T-cell (primary cell): ENCODE results near the gene DCDC2. TPM values are rescaled to one million over a fixed set of nuclear protein-coding genes. Genes with fewer than 3 reads are reported as not detected.
"Not testable (repeated sequence)": the region's sequence is repeated elsewhere in the genome, so short reads cannot be mapped to it uniquely, and the experiment has no call there.

Source experiments
- ATAC-seq, 4 experiments: fragments of 200-7000 bp in 3 of 4; fragments of 150-1000 bp in 1 of 4; cut with Tn5 transposase; replicated peaks in 1 of 4; 1 replicate in 3 of 4; 2 replicates in 1 of 4; pipeline ENCODE4 v1.10.0; 2021; ENCODE audit warnings: moderate library complexity in 3 of 4, mild to moderate bottlenecking in 2 of 4, moderate number of reproducible peaks in 1 of 4
- CTCF ChIA-PET, 2 donors: fragments of 300-600 bp; sonication (Branson Sonifier 250); formaldehyde crosslinking; loops; one replicate each; lab custom pipeline; 2022; ENCODE audit warnings: antibody characterized with exemption in 2 of 2; lab: Charles Lee
- POLR2A ChIA-PET, 2 donors: fragments of 300-600 bp; sonication (Branson Sonifier 250); formaldehyde crosslinking; loops; one replicate each; lab custom pipeline; 2022; ENCODE audit warnings: antibody characterized with exemption in 2 of 2; lab: Charles Lee
- DNase-seq, 35 experiments: peaks; one replicate each; pipeline versions ENCODE4 v3.0.0 to v3.0.0-alpha.2; 2013 to 2023
- H3K27ac ChIP-seq: one replicate; pipeline ENCODE4 v1.5.1; 2013; ENCODE audit warnings: low read length
- H3K27me3 ChIP-seq, 2 experiments: replicated peaks in 1 of 2; 1 replicate in 1 of 2; 2 replicates in 1 of 2; pipeline versions ENCODE4 v1.6.1 to v1.7.0; 2013; ENCODE audit warnings: low read length in 1 of 2, mixed read lengths in 1 of 2; ENCODE audit not compliant: control insufficient read depth in 2 of 2, insufficient read depth in 2 of 2; ENCODE audit errors: extremely low read depth in 1 of 2
- H3K36me3 ChIP-seq, 2 donors: 1 replicate in 1 of 2; 2 replicates in 1 of 2; pipeline versions ENCODE4 v1.6.1 to v1.7.0; 2013; ENCODE audit warnings: low read length in 1 of 2; ENCODE audit not compliant: control insufficient read depth in 2 of 2, insufficient read depth in 1 of 2; ENCODE audit errors: extremely low read depth in 1 of 2
- H3K4me1 ChIP-seq, 2 experiments: 1 replicate in 1 of 2; 2 replicates in 1 of 2; pipeline versions ENCODE4 v1.6.1 to v1.7.0; 2013; ENCODE audit warnings: low read length in 2 of 2, mixed read lengths in 1 of 2; ENCODE audit not compliant: insufficient read depth in 2 of 2, control insufficient read depth in 1 of 2; ENCODE audit errors: extremely low read depth in 1 of 2
- H3K4me3 ChIP-seq, 2 donors: 1 replicate in 1 of 2; 2 replicates in 1 of 2; pipeline versions ENCODE4 v1.5.1 to v1.7.0; 2013; ENCODE audit warnings: mild to moderate bottlenecking in 2 of 2, low read length in 1 of 2, moderate library complexity in 1 of 2; ENCODE audit not compliant: control insufficient read depth in 1 of 2; ENCODE audit errors: extremely low read depth in 1 of 2
- H3K9me3 ChIP-seq: 2 replicates; pipeline ENCODE4 v1.7.0; 2013
- H3K27ac Mint-ChIP-seq, 2 donors: one replicate each; pipeline ENCODE4 v1.8.0; 2020 to 2021; ENCODE audit warnings: mild to moderate bottlenecking in 2 of 2, mixed read lengths in 2 of 2
- H3K27me3 Mint-ChIP-seq, 2 donors: one replicate each; pipeline ENCODE4 v1.8.0; 2021 to 2022; ENCODE audit warnings: mixed read lengths in 2 of 2
- H3K36me3 Mint-ChIP-seq: one replicate; pipeline ENCODE4 v1.8.0; 2021; ENCODE audit warnings: mixed read lengths
- H3K4me1 Mint-ChIP-seq, 3 donors: one replicate each; pipeline ENCODE4 v1.8.0; 2020 to 2022; ENCODE audit warnings: mixed read lengths in 3 of 3, mild to moderate bottlenecking in 1 of 3
- H3K4me3 Mint-ChIP-seq, 3 donors: one replicate each; pipeline ENCODE4 v1.8.0; 2020 to 2022; ENCODE audit warnings: mild to moderate bottlenecking in 3 of 3, mixed read lengths in 3 of 3, moderate library complexity in 3 of 3
- H3K9me3 Mint-ChIP-seq, 3 donors: one replicate each; pipeline ENCODE4 v1.8.0; 2020 to 2022; ENCODE audit warnings: mixed read lengths in 3 of 3
- WGBS: methylation state at CpG from one replicate; pipeline ENCODE4 v1.1.5; 2013; ENCODE audit warnings: missing lambda C conversion rate; ENCODE audit not compliant: insufficient coverage; 5-methylcytosine and 5-hydroxymethylcytosine counted together
- total RNA-seq, 35 experiments: library from RNA in 6 of 35; stranded (reverse) in 6 of 35; fragments of 120-200 nt in 1 of 35; gene quantifications; one replicate each; pipeline versions ENCODE4 v1.2.1 to v1.2.4 and lab custom pipeline; 2013 to 2026

DCDC2 gene
- total RNA-seq, 5 donors from 2014 or later (not counting 1 experiment from before 2014, with no cell fraction given), result 0.09 to 0.58 (median 0.13) TPM; not detected in 1

DNA sequence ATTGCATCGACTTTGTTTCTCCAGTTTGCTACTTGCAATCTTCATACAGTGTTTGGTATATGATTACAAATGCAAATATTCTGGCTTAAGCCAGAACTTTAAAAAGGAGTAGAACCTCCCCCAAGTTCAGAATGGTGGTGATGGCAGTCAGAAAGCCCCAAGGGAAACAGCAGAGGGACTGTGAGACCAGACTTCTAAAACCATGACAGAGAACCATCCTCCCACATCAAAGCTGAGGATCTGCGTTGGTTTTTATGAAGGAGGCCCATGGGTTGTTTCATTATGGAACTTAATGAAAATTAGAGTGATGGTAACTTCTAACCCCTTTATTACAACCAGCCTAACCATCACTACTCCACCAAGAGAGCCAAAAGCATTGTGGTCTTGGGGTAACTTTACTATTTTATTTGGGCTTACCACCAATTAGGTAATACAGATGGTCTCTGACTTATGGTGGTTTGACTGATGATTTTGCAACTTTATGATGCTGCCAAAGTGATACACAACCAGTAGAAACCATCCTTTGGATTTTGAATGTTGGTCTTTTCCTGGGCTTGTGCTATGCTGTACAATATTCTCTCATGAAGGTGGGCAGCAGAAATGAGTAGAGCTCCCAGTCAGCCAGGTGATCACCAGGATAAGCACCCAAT, 34.0 kb upstream of the DCDC2 start:
- DNase-seq (no peak), ATAC-seq (no peak)
- H3K27ac Mint-ChIP-seq, result no peak overlapping the region
- H3K9me3 Mint-ChIP-seq, result peaks cover 0 to 2% (median 0%) of the 10 kb centered on the region in 3 donors
- no peaks in the 10 kb centered on the region for H3K9me3 ChIP-seq
- ChIA-PET POLR2A (no interaction called here), CTCF (no interaction called here)
- H3K36me3 Mint-ChIP-seq, result no peaks in the 10 kb centered on the region
- no peak overlapping the region for H3K4me3 Mint-ChIP-seq
- no peak overlapping the region for H3K4me3 ChIP-seq
- H3K4me1 Mint-ChIP-seq, result no peaks in the 10 kb centered on the region
- peaks cover 8 to 16% of the 10 kb centered on the region in 2 donors for H3K27me3 Mint-ChIP-seq
- H3K36me3 ChIP-seq, result no peaks in the 10 kb centered on the region
- WGBS, result no CpG with 5 or more reads among the region's 2 CpGs
- no peaks in the 10 kb centered on the region for H3K4me1 ChIP-seq
- no peak overlapping the region for H3K27ac ChIP-seq
- peaks cover 0 to 6% of the 10 kb centered on the region in 2 experiments for H3K27me3 ChIP-seq

DNA sequence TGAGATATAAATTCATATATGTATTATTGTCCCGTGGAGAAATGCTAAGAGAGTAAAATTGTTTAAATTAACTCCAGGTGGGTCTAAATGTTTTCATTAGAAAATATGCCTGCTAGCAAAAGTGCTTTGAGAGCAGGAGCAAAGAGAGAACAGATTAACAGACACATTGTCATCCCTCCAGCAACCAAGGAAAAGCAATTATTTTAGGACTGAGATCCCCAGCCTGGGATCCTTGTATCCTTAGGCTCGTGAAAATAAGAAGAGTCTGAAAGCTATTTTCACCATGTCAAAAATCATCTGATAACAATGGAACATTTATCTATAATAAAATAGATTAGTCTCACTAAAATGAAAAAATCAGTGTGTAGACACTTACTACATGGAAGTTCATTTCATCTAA, 33.3 kb upstream of the DCDC2 start:
- DNase-seq (no peak), ATAC-seq (no peak)
- H3K9me3 ChIP-seq, result no peaks in the 10 kb centered on the region
- H3K4me1 ChIP-seq, result no peaks in the 10 kb centered on the region
- no peak overlapping the region for H3K27ac ChIP-seq
- Mint-ChIP-seq H3K9me3 (no peaks in the 10 kb centered on the region), H3K36me3 (no peaks in the 10 kb centered on the region), H3K27ac (no peak overlapping the region), H3K27me3 (peaks cover 2 to 10% of the 10 kb centered on the region in 2 donors), H3K4me1 (no peaks in the 10 kb centered on the region), H3K4me3 (no peak overlapping the region)
- CTCF ChIA-PET, result no interaction called here
- H3K27me3 ChIP-seq, result peaks cover 0 to 10% of the 10 kb centered on the region in 2 experiments
- H3K36me3 ChIP-seq, result no peaks in the 10 kb centered on the region
- POLR2A ChIA-PET, result no interaction called here
- H3K4me3 ChIP-seq, result no peak overlapping the region
- WGBS, result no CpG with 5 or more reads among the region's 2 CpGs

DNA sequence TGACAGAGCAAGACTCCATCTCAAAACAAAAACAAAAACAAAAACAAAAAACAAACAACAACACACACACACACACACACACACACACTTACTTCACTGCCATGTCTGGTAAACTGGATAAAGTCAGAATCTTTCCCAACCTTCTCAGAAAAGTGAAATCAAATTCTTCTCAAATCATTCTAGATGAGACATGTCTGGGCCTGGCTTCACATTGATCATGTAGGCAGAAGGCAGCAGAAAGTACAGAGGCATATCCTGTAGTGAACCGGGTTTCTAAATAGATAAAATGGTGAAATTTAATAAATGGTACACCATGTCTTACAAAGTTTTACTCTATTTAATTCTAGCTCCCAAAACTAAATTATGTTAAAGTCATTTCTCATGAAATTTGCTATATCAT, 30.0 kb upstream of the DCDC2 start:
- no peak for DNase-seq
- no peaks in the 10 kb centered on the region for H3K4me1 Mint-ChIP-seq

DNA sequence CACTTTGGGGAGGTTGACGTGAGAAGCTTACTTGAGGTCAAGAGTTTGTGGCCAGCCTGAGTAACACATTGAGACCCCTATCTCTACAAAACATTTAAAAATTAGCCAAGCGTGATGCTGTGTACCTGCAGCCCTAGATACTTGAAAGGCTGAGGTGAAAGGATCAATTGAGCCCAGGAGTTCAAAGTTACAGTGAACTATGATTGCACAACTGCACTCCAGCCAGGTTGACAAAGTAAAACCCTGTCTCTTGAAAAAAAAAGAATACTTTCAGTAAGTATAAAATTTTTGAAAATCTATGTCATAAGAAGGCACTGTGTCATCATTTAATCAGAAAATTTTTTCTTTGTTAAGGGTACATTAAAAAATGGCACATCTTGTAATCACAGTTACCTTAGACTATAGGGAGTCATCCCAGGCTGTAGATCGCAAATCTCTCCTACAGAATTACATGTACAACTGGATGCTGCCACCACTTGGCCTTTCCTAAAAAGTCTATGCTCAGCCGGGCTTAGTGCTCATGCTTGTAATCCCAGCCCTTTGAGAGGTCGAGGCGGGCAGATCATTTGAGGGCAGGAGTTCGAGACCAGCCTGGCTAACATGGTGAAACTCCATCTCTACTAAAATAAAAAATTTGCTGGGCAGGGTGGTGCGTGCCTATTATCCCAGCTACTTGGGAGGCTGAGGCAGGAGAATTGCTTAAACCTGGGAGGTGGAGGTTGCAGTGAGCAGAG, 27.8 kb upstream of the DCDC2 start:
- Mint-ChIP-seq H3K27ac (no peak overlapping the region), H3K9me3 (no peaks in the 10 kb centered on the region), H3K27me3 (peaks cover 9 to 18% of the 10 kb centered on the region in 2 donors), H3K36me3 (no peaks in the 10 kb centered on the region), H3K4me1 (no peaks in the 10 kb centered on the region), H3K4me3 (no peak overlapping the region)
- Histone ChIP-seq H3K27me3 (peaks cover 0 to 10% of the 10 kb centered on the region in 2 experiments), H3K9me3 (no peaks in the 10 kb centered on the region), H3K4me1 (no peaks in the 10 kb centered on the region), H3K36me3 (no peaks in the 10 kb centered on the region), H3K27ac (no peak overlapping the region), H3K4me3 (no peak overlapping the region)
- POLR2A ChIA-PET, result no interaction called here
- no CpG with 5 or more reads among the region's 8 CpGs for WGBS
- CTCF ChIA-PET, result no interaction called here
- DNase-seq (no peak), ATAC-seq (no peak)

More for the DNA sequence above, 30.0 kb upstream of the DCDC2 start:
- Mint-ChIP-seq H3K27ac (no peak overlapping the region), H3K4me3 (no peak overlapping the region), H3K27me3 (peaks cover 9 to 15% of the 10 kb centered on the region in 2 donors), H3K36me3 (no peaks in the 10 kb centered on the region), H3K9me3 (no peaks in the 10 kb centered on the region)
- H3K27ac ChIP-seq, result no peak overlapping the region
- no peaks in the 10 kb centered on the region for H3K36me3 ChIP-seq
- H3K27me3 ChIP-seq, result peaks cover 0 to 10% of the 10 kb centered on the region in 2 experiments
- WGBS, result no CpG with 5 or more reads among the region's 1 CpG
- H3K4me1 ChIP-seq, result no peaks in the 10 kb centered on the region
- ATAC-seq, result no peak
- ChIA-PET POLR2A (no interaction called here), CTCF (no interaction called here)
- H3K4me3 ChIP-seq, result no peak overlapping the region
- H3K9me3 ChIP-seq, result no peaks in the 10 kb centered on the region

DNA sequence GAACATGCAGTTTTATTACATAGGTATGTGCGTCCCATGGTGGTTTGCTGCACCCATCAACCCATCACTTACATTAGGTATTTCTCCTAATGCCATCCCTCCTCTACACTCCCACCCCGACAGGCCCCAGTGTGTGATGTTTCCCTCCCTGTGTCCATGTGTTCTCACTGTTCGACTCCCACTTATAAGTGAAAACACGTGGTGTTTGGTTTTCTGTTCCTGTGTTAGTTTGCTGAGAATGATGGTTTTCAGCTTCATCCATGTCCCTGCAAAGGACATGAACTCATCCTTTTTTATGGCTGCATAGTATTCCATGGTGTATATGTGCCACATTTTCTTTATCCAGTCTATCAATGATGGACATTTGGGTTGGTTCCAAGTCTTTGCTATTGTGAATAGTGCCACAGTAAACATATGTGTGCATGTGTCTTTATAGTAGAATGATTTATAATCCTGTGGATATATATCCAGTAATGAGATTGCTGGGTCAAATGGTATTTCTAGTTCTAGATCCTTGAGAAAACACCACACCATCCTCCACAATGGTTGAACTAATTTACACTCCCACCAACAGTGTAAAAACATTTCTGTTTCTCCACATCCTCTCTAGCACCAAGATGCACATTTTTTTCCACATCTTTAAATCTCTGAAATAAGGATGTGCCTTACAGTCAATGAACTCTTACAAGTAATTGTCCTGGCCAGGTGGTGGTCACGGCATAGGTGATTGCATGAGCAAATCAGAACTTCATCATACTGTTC, 26.7 kb upstream of the DCDC2 start:
- H3K9me3 Mint-ChIP-seq, H3K27ac ChIP-seq, H3K36me3 ChIP-seq, ATAC-seq, POLR2A ChIA-PET, H3K4me1 ChIP-seq, H3K9me3 ChIP-seq, H3K4me1 Mint-ChIP-seq, H3K4me3 Mint-ChIP-seq, DNase-seq, H3K27ac Mint-ChIP-seq, H3K4me3 ChIP-seq, H3K27me3 ChIP-seq, H3K36me3 Mint-ChIP-seq, CTCF ChIA-PET: not testable (repeated sequence)
- WGBS, result no CpG with 5 or more reads among the region's 5 CpGs
- H3K27me3 Mint-ChIP-seq, result peaks cover 13 to 18% of the 10 kb centered on the region in 2 donors

DNA sequence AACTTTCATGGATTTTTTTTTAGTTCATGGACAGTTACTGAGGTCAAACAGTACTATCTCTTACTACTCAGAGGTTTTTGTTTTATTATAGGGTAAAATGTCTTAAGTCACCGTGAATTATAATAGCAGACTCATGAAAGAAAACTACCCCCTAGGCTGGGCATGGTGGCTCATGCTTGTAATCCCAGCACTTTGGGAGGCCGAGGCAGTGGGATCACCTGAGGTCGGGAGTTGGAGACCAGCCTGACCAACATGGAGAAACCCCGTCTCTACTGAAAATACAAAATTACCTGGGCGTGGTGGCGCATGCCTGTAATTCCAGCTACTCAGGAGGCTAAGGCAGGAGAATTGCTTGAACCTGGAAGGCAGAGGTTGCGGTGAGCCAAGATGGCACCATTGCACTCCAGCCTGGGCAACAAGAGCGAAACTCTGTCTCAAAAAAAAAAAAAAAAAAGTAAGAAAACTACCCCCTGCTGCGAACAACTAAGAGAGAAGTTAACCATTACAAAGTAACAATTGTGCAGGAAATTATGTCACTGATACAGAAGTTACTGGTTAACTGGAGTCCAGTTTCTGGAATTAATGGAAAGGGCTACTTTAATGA, 25.1 kb upstream of the DCDC2 start:
- H3K4me1 Mint-ChIP-seq, H3K36me3 Mint-ChIP-seq, DNase-seq, H3K27ac ChIP-seq, POLR2A ChIA-PET, H3K27ac Mint-ChIP-seq, ATAC-seq, H3K4me3 ChIP-seq, H3K4me1 ChIP-seq, H3K9me3 Mint-ChIP-seq, H3K36me3 ChIP-seq, H3K9me3 ChIP-seq, H3K27me3 ChIP-seq, H3K4me3 Mint-ChIP-seq, CTCF ChIA-PET: not testable (repeated sequence)
- WGBS, result no CpG with 5 or more reads among the region's 9 CpGs
- peaks cover 13 to 25% of the 10 kb centered on the region in 2 donors for H3K27me3 Mint-ChIP-seq
